Measurements from ENCODE around the gene ASTN2. TPM values are rescaled to one million over a fixed set of nuclear protein-coding genes. Genes with fewer than 3 reads are reported as not detected.

ASTN2 gene
- total and polyA plus RNA-seq, 9 of the 15 experiments (the other 6 are each of a cell fraction or from before 2014, with no cell fraction given) = 0.56 to 3.5 (median 1.9) TPM

DNA sequence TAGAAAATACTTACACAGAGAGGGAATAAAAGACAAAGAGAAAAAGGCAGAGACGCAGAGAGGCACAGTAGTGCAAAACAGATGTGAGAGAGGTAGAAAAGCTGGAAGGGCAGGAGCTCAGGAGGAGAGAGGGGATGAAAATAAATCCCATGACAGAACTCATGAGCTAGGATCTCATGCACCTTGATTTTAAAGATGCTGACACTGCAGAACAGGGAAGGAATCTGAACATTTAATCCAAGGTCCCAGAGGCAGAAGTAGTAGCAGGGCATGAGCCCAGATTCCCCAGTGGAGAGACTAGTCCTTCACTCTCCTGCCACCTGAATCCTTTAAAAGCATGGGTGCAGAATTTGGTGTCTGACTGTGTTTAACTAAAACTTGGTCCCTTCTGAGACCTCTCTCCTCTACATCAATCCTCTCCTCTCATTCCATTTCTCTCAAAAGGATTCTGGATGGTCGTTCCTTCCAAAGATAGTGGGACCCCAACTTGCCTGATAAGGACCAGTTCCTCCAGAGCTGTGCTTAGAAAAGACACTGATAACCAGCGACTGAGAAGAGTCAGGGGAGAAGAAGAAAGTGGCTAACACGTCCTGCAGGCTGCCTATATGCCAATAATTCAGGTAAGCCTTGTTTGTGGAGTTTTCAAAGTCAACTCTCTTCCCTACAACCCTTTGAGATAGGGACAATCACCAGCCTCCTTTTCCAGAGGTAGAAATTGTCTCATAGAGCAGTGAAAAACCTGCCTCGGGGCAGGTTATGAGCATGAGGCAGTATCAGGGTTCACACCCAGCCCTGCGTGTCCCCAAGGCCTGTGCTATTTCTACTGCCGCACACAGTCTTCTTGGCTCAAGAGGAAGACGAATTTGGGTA, 931.0 kb downstream of the ASTN2 start (continued):
- TF ChIP-seq, protein P1, sequence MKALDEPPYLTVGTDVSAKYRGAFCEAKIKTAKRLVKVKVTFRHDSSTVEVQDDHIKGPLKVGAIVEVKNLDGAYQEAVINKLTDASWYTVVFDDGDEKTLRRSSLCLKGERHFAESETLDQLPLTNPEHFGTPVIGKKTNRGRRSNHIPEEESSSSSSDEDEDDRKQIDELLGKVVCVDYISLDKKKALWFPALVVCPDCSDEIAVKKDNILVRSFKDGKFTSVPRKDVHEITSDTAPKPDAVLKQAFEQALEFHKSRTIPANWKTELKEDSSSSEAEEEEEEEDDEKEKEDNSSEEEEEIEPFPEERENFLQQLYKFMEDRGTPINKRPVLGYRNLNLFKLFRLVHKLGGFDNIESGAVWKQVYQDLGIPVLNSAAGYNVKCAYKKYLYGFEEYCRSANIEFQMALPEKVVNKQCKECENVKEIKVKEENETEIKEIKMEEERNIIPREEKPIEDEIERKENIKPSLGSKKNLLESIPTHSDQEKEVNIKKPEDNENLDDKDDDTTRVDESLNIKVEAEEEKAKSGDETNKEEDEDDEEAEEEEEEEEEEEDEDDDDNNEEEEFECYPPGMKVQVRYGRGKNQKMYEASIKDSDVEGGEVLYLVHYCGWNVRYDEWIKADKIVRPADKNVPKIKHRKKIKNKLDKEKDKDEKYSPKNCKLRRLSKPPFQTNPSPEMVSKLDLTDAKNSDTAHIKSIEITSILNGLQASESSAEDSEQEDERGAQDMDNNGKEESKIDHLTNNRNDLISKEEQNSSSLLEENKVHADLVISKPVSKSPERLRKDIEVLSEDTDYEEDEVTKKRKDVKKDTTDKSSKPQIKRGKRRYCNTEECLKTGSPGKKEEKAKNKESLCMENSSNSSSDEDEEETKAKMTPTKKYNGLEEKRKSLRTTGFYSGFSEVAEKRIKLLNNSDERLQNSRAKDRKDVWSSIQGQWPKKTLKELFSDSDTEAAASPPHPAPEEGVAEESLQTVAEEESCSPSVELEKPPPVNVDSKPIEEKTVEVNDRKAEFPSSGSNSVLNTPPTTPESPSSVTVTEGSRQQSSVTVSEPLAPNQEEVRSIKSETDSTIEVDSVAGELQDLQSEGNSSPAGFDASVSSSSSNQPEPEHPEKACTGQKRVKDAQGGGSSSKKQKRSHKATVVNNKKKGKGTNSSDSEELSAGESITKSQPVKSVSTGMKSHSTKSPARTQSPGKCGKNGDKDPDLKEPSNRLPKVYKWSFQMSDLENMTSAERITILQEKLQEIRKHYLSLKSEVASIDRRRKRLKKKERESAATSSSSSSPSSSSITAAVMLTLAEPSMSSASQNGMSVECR (CRISPR knock-in tag; IDR thresholded peaks at IDR 0.05) = no peak
- TF ChIP-seq ZNF655 (CRISPR knock-in tag; IDR thresholded peaks at IDR 0.05) (no peak), ZNF316 (IDR thresholded peaks at IDR 0.05) (peak; percentile 97), GATAD2A (IDR thresholded peaks at IDR 0.05) (no peak), CUX1 (CRISPR knock-in tag; IDR thresholded peaks at IDR 0.05) (no peak), PKNOX1 (IDR thresholded peaks at IDR 0.05) (peak; percentile 29; the same call in 1 of the 2 replicates), ZNF699 (CRISPR knock-in tag; IDR thresholded peaks at IDR 0.05; ENCODE audit: insufficient replicate concordance) (no peak), ZNF311 (CRISPR knock-in tag; IDR thresholded peaks at IDR 0.05) (peak; percentile 45; the same call in 1 of the 2 replicates), ZEB2 (IDR thresholded peaks at IDR 0.05) (no peak), RCOR1 (IDR thresholded peaks at IDR 0.05; ENCODE audit: borderline replicate concordance in 1 of 2, low read depth in 2 of 2, low read length in 2 of 2) (0 out of 4 replicates have a peak, but pooled peaks of 1 of the 2 experiments have one; percentile 21), SRF (CRISPR knock-in tag; IDR thresholded peaks at IDR 0.05) (no peak), SMAD4 (CRISPR knock-in tag; conservative IDR thresholded peaks at IDR 0.05) (peak; percentile 60; the same call in 1 of the 2 replicates), ARHGAP35 (IDR thresholded peaks at IDR 0.05; ENCODE audit: partially characterized antibody) (no peak), POLR2AphosphoS5 (IDR thresholded peaks at IDR 0.05; ENCODE audit: control insufficient read depth, insufficient read depth, low read depth, low read length) (no peak)

Measured in K562 (cell line).